ENCODE measurements around the gene CUL4A.
"Not testable (repeated sequence)": the region's sequence is repeated elsewhere in the genome, so short reads cannot be mapped to it uniquely, and the experiment has no call there.

DNA sequence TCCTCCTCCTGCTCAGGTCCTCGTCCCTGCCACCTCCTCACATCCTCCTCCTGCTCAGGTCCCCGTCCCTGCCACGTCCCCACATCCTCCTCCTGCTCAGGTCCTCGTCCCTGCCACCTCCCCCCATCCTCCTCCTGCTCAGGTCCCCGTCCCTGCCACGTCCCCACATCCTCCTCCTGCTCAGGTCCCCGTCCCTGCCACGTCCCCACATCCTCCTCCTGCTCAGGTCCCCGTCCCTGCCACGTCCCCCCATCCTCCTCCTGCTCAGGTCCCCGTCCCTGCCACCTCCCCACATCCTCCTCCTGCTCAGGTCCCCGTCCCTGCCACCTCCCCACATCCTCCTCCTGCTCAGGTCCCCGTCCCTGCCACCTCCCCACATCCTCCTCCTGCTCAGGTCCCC, 47.4 kb upstream of the CUL4A start:
- TF ChIP-seq POLR2AphosphoS5, POLR2A, EP300 (IDR thresholded peaks at IDR 0.05): not testable (repeated sequence)
- TF ChIP-seq, protein P1, sequence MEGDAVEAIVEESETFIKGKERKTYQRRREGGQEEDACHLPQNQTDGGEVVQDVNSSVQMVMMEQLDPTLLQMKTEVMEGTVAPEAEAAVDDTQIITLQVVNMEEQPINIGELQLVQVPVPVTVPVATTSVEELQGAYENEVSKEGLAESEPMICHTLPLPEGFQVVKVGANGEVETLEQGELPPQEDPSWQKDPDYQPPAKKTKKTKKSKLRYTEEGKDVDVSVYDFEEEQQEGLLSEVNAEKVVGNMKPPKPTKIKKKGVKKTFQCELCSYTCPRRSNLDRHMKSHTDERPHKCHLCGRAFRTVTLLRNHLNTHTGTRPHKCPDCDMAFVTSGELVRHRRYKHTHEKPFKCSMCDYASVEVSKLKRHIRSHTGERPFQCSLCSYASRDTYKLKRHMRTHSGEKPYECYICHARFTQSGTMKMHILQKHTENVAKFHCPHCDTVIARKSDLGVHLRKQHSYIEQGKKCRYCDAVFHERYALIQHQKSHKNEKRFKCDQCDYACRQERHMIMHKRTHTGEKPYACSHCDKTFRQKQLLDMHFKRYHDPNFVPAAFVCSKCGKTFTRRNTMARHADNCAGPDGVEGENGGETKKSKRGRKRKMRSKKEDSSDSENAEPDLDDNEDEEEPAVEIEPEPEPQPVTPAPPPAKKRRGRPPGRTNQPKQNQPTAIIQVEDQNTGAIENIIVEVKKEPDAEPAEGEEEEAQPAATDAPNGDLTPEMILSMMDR (IDR thresholded peaks at IDR 0.05) = not testable (repeated sequence)
